Neural cell (in vitro differentiated cells): ENCODE measurements around the gene SLC24A3.

ENCODE experiments used
- CTCF ChIP-seq: fragments of 450-650 bp; IDR thresholded peaks from 2 replicates; pipeline ENCODE4 v1.5.1; 2014; ENCODE audit warnings: antibody characterized with exemption, mild to moderate bottlenecking, moderate library complexity; ENCODE audit not compliant: poor library complexity, severe bottlenecking
- EP300 ChIP-seq: fragments of 450-650 bp; conservative IDR thresholded peaks from 2 replicates; pipeline ENCODE4 v1.6.1; 2014; ENCODE audit warnings: antibody characterized with exemption, mild to moderate bottlenecking, moderate library complexity; ENCODE audit not compliant: poor library complexity, severe bottlenecking
- EZH2 ChIP-seq: fragments of 200-600, 300-800 bp; shearing (Covaris generic), sonication (generic); IDR thresholded peaks from 2 replicates; pipeline ENCODE4 v1.6.1; 2014; ENCODE audit warnings: antibody characterized with exemption, low read length, borderline replicate concordance, mild to moderate bottlenecking; ENCODE audit not compliant: insufficient read depth, poor library complexity, severe bottlenecking
- POLR2AphosphoS5 ChIP-seq: IDR thresholded peaks from 2 replicates; pipeline ENCODE4 v1.6.1; 2012
- REST ChIP-seq: IDR thresholded peaks from 2 replicates; pipeline ENCODE4 v1.6.1; 2012; ENCODE audit warnings: borderline replicate concordance
- SMC3 ChIP-seq: fragments of 450-650 bp; conservative IDR thresholded peaks from 2 replicates; pipeline ENCODE4 v1.6.1; 2014; ENCODE audit warnings: antibody characterized with exemption, mild to moderate bottlenecking, moderate library complexity; ENCODE audit not compliant: poor library complexity
- TAF1 ChIP-seq: IDR thresholded peaks from 2 replicates; pipeline ENCODE4 v1.6.1; 2012; ENCODE audit warnings: low read depth

- TF ChIP-seq TAF1 (no peak), CTCF (no peak), EP300 (no peak), POLR2AphosphoS5 (no peak), EZH2 (no peak), SMC3 (no peak), REST (no peak)
Measured at GRCh38 chr20:19495905-19496703, 283.7 kb downstream of the SLC24A3 start.
